ENCODE results near the gene LYAR.

DNA sequence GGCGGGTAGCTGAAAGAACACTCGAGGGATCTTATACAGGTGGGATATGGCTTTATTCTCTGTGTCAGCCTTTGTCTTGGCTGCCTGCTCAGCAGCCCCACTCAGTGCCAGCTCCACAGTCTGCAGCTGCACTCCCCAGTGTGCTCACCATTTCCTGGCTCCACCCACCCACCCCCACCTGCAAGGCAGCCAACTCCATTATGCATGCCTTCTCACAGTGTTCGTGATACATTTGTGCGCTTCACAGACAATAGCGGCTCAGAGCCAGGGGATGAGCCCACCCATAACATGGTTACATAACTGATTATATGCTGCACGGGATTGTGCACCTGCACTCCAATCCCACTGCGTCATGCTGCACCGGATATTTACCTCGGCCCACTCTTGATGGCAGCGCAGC is 33.2 kb downstream of the LYAR start:
- TF ChIP-seq POLR2A (IDR thresholded peaks at IDR 0.05) (no peak), POLR2AphosphoS5 (IDR thresholded peaks at IDR 0.05) (no peak)
